Calu3 (cell line): ENCODE results near the gene PODNL1. TPM values are rescaled to one million over a fixed set of nuclear protein-coding genes. Genes with fewer than 3 reads are reported as not detected.

Experiments
- BruUV-seq: library from RNA; stranded (reverse); fragments of 400-500 nt; replicated peaks from 2 replicates; lab custom pipeline; 2021; lab: Mats Ljungman, UMichigan
- CTCF ChIA-PET: fragments of 300-600 bp; sonication (Branson Sonifier 250); formaldehyde crosslinking; loops from one replicate; lab custom pipeline; 2022; ENCODE audit warnings: antibody characterized with exemption; lab: Charles Lee
- DNase-seq: peaks from one replicate; pipeline ENCODE4 v3.0.0; 2022
- H3K27ac Mint-ChIP-seq: one replicate; pipeline ENCODE4 v1.8.0; 2022; ENCODE audit warnings: mixed read lengths; ENCODE audit not compliant: unreplicated experiment
- H3K27me3 Mint-ChIP-seq: one replicate; pipeline ENCODE4 v1.8.0; 2022; ENCODE audit warnings: mixed read lengths; ENCODE audit not compliant: unreplicated experiment
- H3K36me3 Mint-ChIP-seq: one replicate; pipeline ENCODE4 v1.8.0; 2022; ENCODE audit warnings: mild to moderate bottlenecking, moderate library complexity, mixed read lengths; ENCODE audit not compliant: insufficient read depth, unreplicated experiment
- H3K4me1 Mint-ChIP-seq: one replicate; pipeline ENCODE4 v1.8.0; 2022; ENCODE audit warnings: mild to moderate bottlenecking, low read depth, mixed read lengths; ENCODE audit not compliant: unreplicated experiment
- H3K4me3 Mint-ChIP-seq: one replicate; pipeline ENCODE4 v1.8.0; 2022; ENCODE audit warnings: mild to moderate bottlenecking, low read depth, moderate library complexity, mixed read lengths; ENCODE audit not compliant: unreplicated experiment
- H3K9me3 Mint-ChIP-seq: one replicate; pipeline ENCODE4 v1.8.0; 2022; ENCODE audit warnings: low read depth, mixed read lengths; ENCODE audit not compliant: unreplicated experiment
- CTCF ChIP-seq: fragments of 200-600 bp; IDR thresholded peaks from one replicate; pipeline ENCODE4 v1.8.0; 2022; ENCODE audit warnings: antibody characterized with exemption; ENCODE audit not compliant: unreplicated experiment
- intact Hi-C: fragments of 100-400 bp; cut with micrococcal nuclease; formaldehyde crosslinking; loops from one replicate; pipeline ENCODE4 v1.10.0; 2022; ENCODE audit not compliant: unreplicated experiment
- total RNA-seq: library from RNA; stranded (reverse); gene quantifications from 2 replicates; pipeline ENCODE4 v1.2.3, GENCODE V29; 2022

PODNL1 gene
- total RNA-seq, 1 experiment from 2014 or later, result not detected

- no TSS peak for BruUV-seq
- intact Hi-C loops, result no loop called here
These were observed 19.3 kb downstream of the PODNL1 start for GRCh38 chr19:13918726-13919411.

GRCh38 chr19:13917888-13918406 lies 20.3 kb downstream of the PODNL1 start:
- H3K9me3 Mint-ChIP-seq, result no peaks in the 10 kb centered on the region
- peaks cover 26% of the 10 kb centered on the region for H3K36me3 Mint-ChIP-seq
- no peak for TF ChIP-seq CTCF
- H3K27me3 Mint-ChIP-seq, result no peaks in the 10 kb centered on the region
- no TSS peak for BruUV-seq
- H3K27ac Mint-ChIP-seq, result no peak overlapping the region
- H3K4me3 Mint-ChIP-seq, result no peak overlapping the region
- CTCF ChIA-PET, result no interaction called here
- no peaks in the 10 kb centered on the region for H3K4me1 Mint-ChIP-seq
- intact Hi-C loops, result no loop called here
- no peak for DNase-seq

More at GRCh38 chr19:13918726-13919411, 19.3 kb downstream of the PODNL1 start:
- Mint-ChIP-seq H3K27me3 (no peaks in the 10 kb centered on the region), H3K4me3 (no peak overlapping the region), H3K9me3 (no peaks in the 10 kb centered on the region), H3K36me3 (peaks cover 22% of the 10 kb centered on the region), H3K4me1 (no peaks in the 10 kb centered on the region), H3K27ac (no peak overlapping the region)
- CTCF ChIA-PET, result no interaction called here
- no peak for TF ChIP-seq CTCF
- DNase-seq, result no peak

DNA sequence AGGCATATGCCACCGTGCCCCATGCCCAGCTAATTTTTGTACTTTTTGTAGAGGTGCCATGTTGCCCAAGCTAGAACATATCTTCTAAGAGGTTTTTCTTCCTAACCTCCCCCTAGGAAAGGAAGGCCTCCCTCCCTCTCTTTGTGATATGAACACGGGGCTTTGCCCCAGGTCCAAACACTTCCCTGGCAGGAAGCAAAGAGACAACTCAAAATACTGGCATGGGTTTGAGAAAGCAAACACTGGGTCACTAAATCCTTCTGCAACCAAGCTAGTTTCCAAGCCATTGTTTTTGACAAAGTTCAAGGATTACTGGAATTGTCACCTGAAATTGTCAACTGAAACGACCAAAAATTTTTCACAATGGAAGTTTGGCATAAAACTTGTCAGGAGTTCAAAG lies 23.4 kb downstream of the PODNL1 start:
- intact Hi-C loops, result no loop called here
- CTCF ChIA-PET, result interaction anchor here (1.0 kb wide), 1 partner anchor 9 kb away, joined by 3 read pairs; the partner anchor contains the start of genes BRME1 and CC2D1A
- no peak overlapping the region for H3K27ac Mint-ChIP-seq
- no peak overlapping the region for H3K4me3 Mint-ChIP-seq
- TF ChIP-seq CTCF, result no peak
- H3K9me3 Mint-ChIP-seq, result no peaks in the 10 kb centered on the region
- H3K4me1 Mint-ChIP-seq, result no peaks in the 10 kb centered on the region
- no peak for DNase-seq
- peaks cover 19% of the 10 kb centered on the region for H3K36me3 Mint-ChIP-seq
- BruUV-seq, result no TSS peak
- H3K27me3 Mint-ChIP-seq, result no peaks in the 10 kb centered on the region

DNA sequence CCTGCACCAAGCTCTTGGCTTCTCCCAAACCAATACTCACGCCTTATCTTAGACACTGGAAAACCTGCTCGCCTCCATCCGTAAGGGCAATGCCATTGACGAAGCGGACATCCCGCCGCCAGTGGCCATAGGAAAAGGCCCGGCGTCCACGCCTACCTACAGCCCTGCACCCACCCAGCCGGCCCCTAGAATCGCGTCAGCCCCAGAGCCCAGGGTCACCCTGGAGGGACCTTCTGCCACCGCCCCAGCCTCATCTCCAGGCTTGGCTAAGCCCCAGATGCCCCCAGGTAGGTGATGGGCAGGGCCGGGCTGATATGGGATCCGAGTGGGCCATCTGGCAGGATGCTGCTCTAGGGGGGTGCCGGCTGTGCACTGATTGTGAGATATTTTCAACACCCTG lies 24.9 kb downstream of the PODNL1 start:
- Mint-ChIP-seq H3K4me1 (no peaks in the 10 kb centered on the region), H3K27ac (no peak overlapping the region)

More for the DNA sequence above, 24.9 kb downstream of the PODNL1 start:
- BruUV-seq, result no TSS peak
- H3K27me3 Mint-ChIP-seq, result no peaks in the 10 kb centered on the region
- TF ChIP-seq CTCF, result no peak
- no peak for DNase-seq
- H3K4me3 Mint-ChIP-seq, result no peak overlapping the region
- intact Hi-C loops, result no loop called here
- no peaks in the 10 kb centered on the region for H3K9me3 Mint-ChIP-seq
- CTCF ChIA-PET, result no interaction called here
- peaks cover 20% of the 10 kb centered on the region for H3K36me3 Mint-ChIP-seq
